ENCODE measurements around the gene TPRG1L. TPM values are rescaled to one million over a fixed set of nuclear protein-coding genes. Genes with fewer than 3 reads are reported as not detected.

TPRG1L gene
- polyA plus RNA-seq, 3 donors = 22.8 to 49.7 (median 30.9) TPM

- WGBS, 3 donors = 61 to 77% (median 64%) methylated on average over 13 to 14 of the region's 14 CpGs
- no peak overlapping the region for H3K27ac ChIP-seq (ENCODE audit: low read depth, low read length)
These were observed 44.6 kb downstream of the TPRG1L start for GRCh38 chr1:3669421-3669821.

GRCh38 chr1:3669971-3670431 is 45.2 kb downstream of the TPRG1L start:
- 84 to 92% (median 85%) methylated on average over 9 of the region's 9 CpGs for WGBS, 3 donors
- H3K27ac ChIP-seq (ENCODE audit: low read depth, low read length) = no peak overlapping the region

- H3K27ac ChIP-seq (ENCODE audit: low read depth, low read length) = no peak overlapping the region
- WGBS, 3 donors = 82 to 86% (median 84%) methylated on average over 15 of the region's 15 CpGs
These were observed 46.0 kb downstream of the TPRG1L start for GRCh38 chr1:3670823-3671265.

GRCh38 chr1:3671371-3672180 is 46.8 kb downstream of the TPRG1L start:
- H3K27ac ChIP-seq (ENCODE audit: low read depth, low read length) = no peak overlapping the region
- WGBS, 3 donors = 35 to 62% (median 59%) methylated on average over 29 of the region's 29 CpGs

- 74 to 81% (median 75%) methylated on average over 20 to 21 of the region's 21 CpGs for WGBS, 3 donors
- H3K27ac ChIP-seq (ENCODE audit: low read depth, low read length) = no peak overlapping the region
These were observed 47.6 kb downstream of the TPRG1L start for GRCh38 chr1:3672231-3672970.

- H3K27ac ChIP-seq (ENCODE audit: low read depth, low read length) = no peak overlapping the region
- 85 to 88% (median 87%) methylated on average over 17 of the region's 17 CpGs for WGBS, 3 donors
These were observed 48.2 kb downstream of the TPRG1L start for GRCh38 chr1:3672971-3673361.

- no peak overlapping the region for H3K27ac ChIP-seq (ENCODE audit: low read depth, low read length)
- WGBS, 3 donors = 77 to 87% (median 85%) methylated on average over 25 of the region's 25 CpGs
These were observed 48.7 kb downstream of the TPRG1L start for GRCh38 chr1:3673381-3674099.

- WGBS, 3 donors = 39 to 71% (median 63%) methylated on average over 28 to 30 of the region's 30 CpGs
- H3K27ac ChIP-seq (ENCODE audit: low read depth, low read length) = no peak overlapping the region
These were observed 49.6 kb downstream of the TPRG1L start for GRCh38 chr1:3674100-3675094.

- H3K27ac ChIP-seq (ENCODE audit: low read depth, low read length) = no peak overlapping the region
- 54 to 84% (median 79%) methylated on average over 11 of the region's 11 CpGs for WGBS, 3 donors
These were observed 50.6 kb downstream of the TPRG1L start for GRCh38 chr1:3675436-3675835.

- H3K27ac ChIP-seq (ENCODE audit: low read depth, low read length) = no peak overlapping the region
- WGBS, 3 donors = 63 to 84% (median 67%) methylated on average over 19 to 22 of the region's 22 CpGs
These were observed 52.0 kb downstream of the TPRG1L start for GRCh38 chr1:3676581-3677470.

GRCh38 chr1:3677484-3677883 is 52.7 kb downstream of the TPRG1L start:
- 37 to 86% (median 46%) methylated on average over 5 of the region's 5 CpGs for WGBS, 3 donors
- H3K27ac ChIP-seq (ENCODE audit: low read depth, low read length) = no peak overlapping the region

GRCh38 chr1:3678361-3679097 is 53.7 kb downstream of the TPRG1L start:
- WGBS, 3 donors = 48 to 80% (median 53%) methylated on average over 21 of the region's 21 CpGs
- H3K27ac ChIP-seq (ENCODE audit: low read depth, low read length) = no peak overlapping the region

- H3K27ac ChIP-seq (ENCODE audit: low read depth, low read length) = no peak overlapping the region
- WGBS, 3 donors = 41 to 86% (median 63%) methylated on average over 13 to 17 of the region's 18 CpGs
These were observed 54.3 kb downstream of the TPRG1L start for GRCh38 chr1:3679098-3679555.

Data from adipose tissue (tissue), 3 donors.